BLaER1 treated with 17β-estradiol and CSF1 and Interleukin-3, amounts not matched to agents 10 nM and 100 nM (cell line): ENCODE measurements around the gene SLC44A4.
"Not testable (repeated sequence)": the region's sequence is repeated elsewhere in the genome, so short reads cannot be mapped to it uniquely, and the experiment has no call there.

ENCODE experiments used
- H3K27ac ChIP-seq, 11 experiments: shearing (Covaris generic); formaldehyde crosslinking; 2 replicates each; pipeline ENCODE4 v1.8.1; 2022
- H3K27me3 ChIP-seq, 11 experiments: shearing (Covaris generic); formaldehyde crosslinking; 2 replicates each; pipeline ENCODE4 v1.8.1; 2022
- H3K36me3 ChIP-seq, 11 experiments: shearing (Covaris generic); formaldehyde crosslinking; 2 replicates each; pipeline ENCODE4 v1.8.1; 2022
- H3K4me1 ChIP-seq, 10 experiments: shearing (Covaris generic); formaldehyde crosslinking; 2 replicates each; pipeline ENCODE4 v1.8.1; 2022
- H3K4me2 ChIP-seq, 11 experiments: shearing (Covaris generic); formaldehyde crosslinking; 2 replicates each; pipeline ENCODE4 v1.8.1; 2022
- H3K4me3 ChIP-seq, 10 experiments: shearing (Covaris generic); formaldehyde crosslinking; 2 replicates each; pipeline ENCODE4 v1.8.1; 2022
- H3K9ac ChIP-seq, 11 experiments: shearing (Covaris generic); formaldehyde crosslinking; 2 replicates each; pipeline ENCODE4 v1.8.1; 2022
- H3K9me3 ChIP-seq, 11 experiments: shearing (Covaris generic); formaldehyde crosslinking; replicated peaks in 1 of 11; 2 replicates each; pipeline ENCODE4 v1.8.1; 2022
- H4K20me1 ChIP-seq, 11 experiments: shearing (Covaris generic); formaldehyde crosslinking; 2 replicates each; pipeline ENCODE4 v1.8.1; 2022
- Cebpa-rat ChIP-seq, 11 experiments: shearing (Covaris generic); IDR thresholded peaks; 2 replicates each; pipeline ENCODE4 v1.8.1; 2022

SLC44A4 gene

GRCh38 chr6:31871046-31871659 is 7.6 kb downstream of the SLC44A4 start:
- H3K9ac ChIP-seq, result 0 out of 22 replicates have a peak overlapping the region, but pooled peaks of 2 of the 11 experiments have one; percentile 3 to 4

GRCh38 chr6:31870385-31870921 is 8.3 kb downstream of the SLC44A4 start:
- H3K4me1 ChIP-seq, result peaks cover 0 to 45% (median 36%) of the 10 kb centered on the region in 10 experiments; a peak in 17 of 20 replicates
- no peaks in the 10 kb centered on the region for H4K20me1 ChIP-seq
- no peaks in the 10 kb centered on the region for H3K27me3 ChIP-seq
- H3K4me3 ChIP-seq, result no peak overlapping the region
- no peak for TF ChIP-seq Cebpa-rat (IDR thresholded peaks at IDR 0.05)
- H3K27ac ChIP-seq, result no peak overlapping the region
- no peaks in the 10 kb centered on the region for H3K36me3 ChIP-seq
- 0 out of 22 replicates have a peak overlapping the region, but pooled peaks of 2 of the 11 experiments have one; percentile 3 to 4 for H3K9ac ChIP-seq
- no peaks in the 10 kb centered on the region for H3K9me3 ChIP-seq
- peak overlapping the region in 9 of 11 experiments; percentile 21 to 63 (median 48); a peak in 16 of 22 replicates for H3K4me2 ChIP-seq

More at GRCh38 chr6:31871046-31871659, 7.6 kb downstream of the SLC44A4 start:
- TF ChIP-seq Cebpa-rat (IDR thresholded peaks at IDR 0.05), result no peak
- H4K20me1 ChIP-seq, result no peaks in the 10 kb centered on the region
- no peak overlapping the region for H3K4me3 ChIP-seq
- H3K27ac ChIP-seq, result no peak overlapping the region
- H3K9me3 ChIP-seq, result no peaks in the 10 kb centered on the region
- no peaks in the 10 kb centered on the region for H3K27me3 ChIP-seq
- H3K36me3 ChIP-seq, result no peaks in the 10 kb centered on the region
- H3K4me2 ChIP-seq, result peak overlapping the region in 9 of 11 experiments; percentile 19 to 63 (median 48); a peak in 16 of 22 replicates
- H3K4me1 ChIP-seq, result peaks cover 0 to 41% (median 30%) of the 10 kb centered on the region in 10 experiments; a peak in 16 of 20 replicates

GRCh38 chr6:31869343-31869742 is 9.5 kb downstream of the SLC44A4 start:
- H3K27me3 ChIP-seq, result no peaks in the 10 kb centered on the region
- H3K36me3 ChIP-seq, result no peaks in the 10 kb centered on the region
- no peak overlapping the region for H3K27ac ChIP-seq
- no peaks in the 10 kb centered on the region for H3K9me3 ChIP-seq
- peaks cover 5 to 49% (median 45%) of the 10 kb centered on the region in 10 experiments for H3K4me1 ChIP-seq
- no peak overlapping the region for H3K4me3 ChIP-seq
- no peak for TF ChIP-seq Cebpa-rat (IDR thresholded peaks at IDR 0.05)
- H4K20me1 ChIP-seq, result no peaks in the 10 kb centered on the region
- no peak overlapping the region for H3K9ac ChIP-seq
- peak overlapping the region in 9 of 11 experiments; percentile 18 to 63 (median 39); a peak in 12 of 22 replicates for H3K4me2 ChIP-seq

GRCh38 chr6:31868658-31868971 is 10.2 kb downstream of the SLC44A4 start:
- not testable (repeated sequence) for H3K36me3 ChIP-seq, H3K27me3 ChIP-seq, H3K9ac ChIP-seq, H3K4me3 ChIP-seq, H3K27ac ChIP-seq, H3K9me3 ChIP-seq, H4K20me1 ChIP-seq
- Histone ChIP-seq H3K4me1 (peaks cover 9 to 50% (median 46%) of the 10 kb centered on the region in 10 experiments), H3K4me2 (peak overlapping the region in 7 of 11 experiments; percentile 29 to 63 (median 48); a peak in 4 of 22 replicates)

- Histone ChIP-seq H3K4me1 (peaks cover 25 to 58% (median 54%) of the 10 kb centered on the region in 10 experiments), H3K27ac (peak overlapping the region in 2 of 11 experiments; percentile 76 to 80; a peak in 1 of 22 replicates), H3K9me3 (no peaks in the 10 kb centered on the region), H3K4me2 (peak overlapping the region; percentile 77 to 97 (median 92); a peak in 19 of 22 replicates), H3K4me3 (no peak overlapping the region), H3K27me3 (no peaks in the 10 kb centered on the region), H4K20me1 (peaks cover 0 to 12% (median 3%) of the 10 kb centered on the region in 11 experiments; a peak in 4 of 22 replicates), H3K9ac (peak overlapping the region in 3 of 11 experiments; percentile 78 to 82 (median 81); a peak in 1 of 22 replicates), H3K36me3 (peaks cover 0 to 9% (median 7%) of the 10 kb centered on the region in 11 experiments; a peak in 14 of 22 replicates)
- TF ChIP-seq Cebpa-rat (IDR thresholded peaks at IDR 0.05), result no peak
Observed at GRCh38 chr6:31865205-31866118, 13.3 kb downstream of the SLC44A4 start.

- Histone ChIP-seq H3K27ac (peak overlapping the region in 4 of 11 experiments; percentile 73 to 80 (median 78); a peak in 7 of 22 replicates), H3K4me2 (peak overlapping the region; percentile 77 to 97 (median 92)), H3K9ac (peak overlapping the region in 9 of 11 experiments; percentile 72 to 84 (median 79); a peak in 15 of 22 replicates), H3K36me3 (peaks cover 4 to 16% (median 13%) of the 10 kb centered on the region in 11 experiments; a peak in 20 of 22 replicates), H4K20me1 (peaks cover 0 to 12% (median 4%) of the 10 kb centered on the region in 11 experiments; a peak in 5 of 22 replicates), H3K27me3 (no peaks in the 10 kb centered on the region), H3K4me1 (peaks cover 26 to 52% (median 47%) of the 10 kb centered on the region in 10 experiments), H3K9me3 (no peaks in the 10 kb centered on the region), H3K4me3 (peak overlapping the region in 7 of 10 experiments; percentile 61 to 86 (median 78); a peak in 11 of 20 replicates)
- no peak for TF ChIP-seq Cebpa-rat (IDR thresholded peaks at IDR 0.05)
Observed at GRCh38 chr6:31864818-31865204, 14.0 kb downstream of the SLC44A4 start.

- peak overlapping the region; percentile 77 to 97 (median 92) for H3K4me2 ChIP-seq
- H3K9ac ChIP-seq, result peak overlapping the region; percentile 72 to 84 (median 79)
- H4K20me1 ChIP-seq, result peaks cover 0 to 19% (median 5%) of the 10 kb centered on the region in 11 experiments; a peak in 5 of 22 replicates
- peaks cover 31 to 49% (median 43%) of the 10 kb centered on the region in 10 experiments for H3K4me1 ChIP-seq
- H3K9me3 ChIP-seq, H3K27me3 ChIP-seq: not testable (repeated sequence)
- H3K4me3 ChIP-seq, result peak overlapping the region; percentile 56 to 100 (median 78)
- peaks cover 11 to 22% (median 20%) of the 10 kb centered on the region in 11 experiments; a peak in 20 of 22 replicates for H3K36me3 ChIP-seq
- peak overlapping the region in 10 of 11 experiments; percentile 67 to 83 (median 77); a peak in 21 of 22 replicates for H3K27ac ChIP-seq
Observed at GRCh38 chr6:31864123-31864562, 14.7 kb downstream of the SLC44A4 start.
